ENCODE measurements around the gene ZNF416.

Gene ZNF416

GRCh38 chr19:57527136-57527881 is 51.4 kb downstream of the ZNF416 start, which contains the start of gene ZNF549:
Gene ZNF549, plus strand, starts transcription at chr19:57527356. Its CDS starts 218 bp downstream, at chr19:57527574.
- no peak for TF ChIP-seq CTCF (IDR thresholded peaks at IDR 0.05; ENCODE audit: insufficient read depth, low read length, poor library complexity, severe bottlenecking)
- H3K4me3 ChIP-seq (replicated peaks; ENCODE audit: low read depth, low read length): peak within 1 kb of the TSS; percentile 90

More at GRCh38 chr19:57527136-57527881, 51.4 kb downstream of the ZNF416 start, which contains the start of gene ZNF549:
- H3K27me3 ChIP-seq (replicated peaks; ENCODE audit: control insufficient read depth, insufficient read depth, low read length): no peaks in the 10 kb centered on the region
- H3K36me3 ChIP-seq (ENCODE audit: control insufficient read depth, insufficient read depth, low read length): no peaks in the 10 kb centered on the region; the same call in none of the 2 replicates
- peak; percentile 92 for DNase-seq (ENCODE audit: extremely low read depth, insufficient read length)

All from GM06990 (cell line).